Measurements from ENCODE around the gene PIP5K1B.

PIP5K1B gene

GRCh38 chr9:68851657-68852056, 146.6 kb downstream of the PIP5K1B start:
- H3K27ac ChIP-seq = no peak overlapping the region
- H4K20me1 ChIP-seq (ENCODE audit: insufficient read depth) = no peaks in the 10 kb centered on the region
- no peak overlapping the region for H2AFZ ChIP-seq (ENCODE audit: low read depth)
- no peaks in the 10 kb centered on the region for H3K36me3 ChIP-seq (ENCODE audit: insufficient read depth)
- H3K4me2 ChIP-seq = no peak overlapping the region
- H3K27me3 ChIP-seq (ENCODE audit: insufficient read depth, low read depth) = no peaks in the 10 kb centered on the region
- no peak overlapping the region for H3K9ac ChIP-seq
- no peak for TF ChIP-seq CTCF (conservative IDR thresholded peaks at IDR 0.05; ENCODE audit: low read depth, low read length)
- no peaks in the 10 kb centered on the region for H3K79me2 ChIP-seq (ENCODE audit: insufficient read depth, low read depth)
- no peak overlapping the region for H3K4me3 ChIP-seq (IDR thresholded peaks at IDR 0.05; ENCODE audit: insufficient read depth, low read depth, low read length)
- peaks cover 7% of the 10 kb centered on the region for H3K4me1 ChIP-seq (ENCODE audit: low read depth, poor library complexity, severe bottlenecking)

- Histone ChIP-seq H2AFZ (ENCODE audit: low read depth) (no peak overlapping the region), H3K36me3 (ENCODE audit: insufficient read depth) (no peaks in the 10 kb centered on the region), H4K20me1 (ENCODE audit: insufficient read depth) (no peaks in the 10 kb centered on the region), H3K9ac (no peak overlapping the region), H3K79me2 (ENCODE audit: insufficient read depth, low read depth) (no peaks in the 10 kb centered on the region), H3K27me3 (ENCODE audit: insufficient read depth, low read depth) (no peaks in the 10 kb centered on the region), H3K27ac (no peak overlapping the region), H3K4me2 (no peak overlapping the region), H3K4me1 (ENCODE audit: low read depth, poor library complexity, severe bottlenecking) (peaks cover 1% of the 10 kb centered on the region), H3K4me3 (IDR thresholded peaks at IDR 0.05; ENCODE audit: insufficient read depth, low read depth, low read length) (no peak overlapping the region)
- no peak for TF ChIP-seq CTCF (conservative IDR thresholded peaks at IDR 0.05; ENCODE audit: low read depth, low read length)
Observed at GRCh38 chr9:68852941-68853340, 147.9 kb downstream of the PIP5K1B start.

- H3K4me2 ChIP-seq = 0 out of 2 replicates have a peak overlapping the region, but pooled peaks have one; percentile 5
- no peaks in the 10 kb centered on the region for H3K79me2 ChIP-seq (ENCODE audit: insufficient read depth, low read depth)
- no peak overlapping the region for H2AFZ ChIP-seq (ENCODE audit: low read depth)
- TF ChIP-seq CTCF (conservative IDR thresholded peaks at IDR 0.05; ENCODE audit: low read depth, low read length) = no peak
- H3K4me3 ChIP-seq (IDR thresholded peaks at IDR 0.05; ENCODE audit: insufficient read depth, low read depth, low read length) = no peak overlapping the region
- H3K9ac ChIP-seq = no peak overlapping the region
- H3K27me3 ChIP-seq (ENCODE audit: insufficient read depth, low read depth) = no peaks in the 10 kb centered on the region
- H3K27ac ChIP-seq = no peak overlapping the region
- H3K36me3 ChIP-seq (ENCODE audit: insufficient read depth) = no peaks in the 10 kb centered on the region
- no peaks in the 10 kb centered on the region for H4K20me1 ChIP-seq (ENCODE audit: insufficient read depth)
- H3K4me1 ChIP-seq (ENCODE audit: low read depth, poor library complexity, severe bottlenecking) = peaks cover 14% of the 10 kb centered on the region
Observed at GRCh38 chr9:68859347-68859746, 154.3 kb downstream of the PIP5K1B start.

- H3K79me2 ChIP-seq (ENCODE audit: insufficient read depth, low read depth) = no peaks in the 10 kb centered on the region
- no peak overlapping the region for H3K27ac ChIP-seq
- no peaks in the 10 kb centered on the region for H3K27me3 ChIP-seq (ENCODE audit: insufficient read depth, low read depth)
- no peak for TF ChIP-seq CTCF (conservative IDR thresholded peaks at IDR 0.05; ENCODE audit: low read depth, low read length)
- H3K36me3 ChIP-seq (ENCODE audit: insufficient read depth) = no peaks in the 10 kb centered on the region
- no peak overlapping the region for H3K4me3 ChIP-seq (IDR thresholded peaks at IDR 0.05; ENCODE audit: insufficient read depth, low read depth, low read length)
- no peaks in the 10 kb centered on the region for H4K20me1 ChIP-seq (ENCODE audit: insufficient read depth)
- no peak overlapping the region for H3K9ac ChIP-seq
- H2AFZ ChIP-seq (ENCODE audit: low read depth) = no peak overlapping the region
- H3K4me1 ChIP-seq (ENCODE audit: low read depth, poor library complexity, severe bottlenecking) = peaks cover 14% of the 10 kb centered on the region
- H3K4me2 ChIP-seq = no peak overlapping the region
Observed at GRCh38 chr9:68860419-68860818, 155.4 kb downstream of the PIP5K1B start.
